ENCODE results near the gene DGKB.

DGKB gene

DNA sequence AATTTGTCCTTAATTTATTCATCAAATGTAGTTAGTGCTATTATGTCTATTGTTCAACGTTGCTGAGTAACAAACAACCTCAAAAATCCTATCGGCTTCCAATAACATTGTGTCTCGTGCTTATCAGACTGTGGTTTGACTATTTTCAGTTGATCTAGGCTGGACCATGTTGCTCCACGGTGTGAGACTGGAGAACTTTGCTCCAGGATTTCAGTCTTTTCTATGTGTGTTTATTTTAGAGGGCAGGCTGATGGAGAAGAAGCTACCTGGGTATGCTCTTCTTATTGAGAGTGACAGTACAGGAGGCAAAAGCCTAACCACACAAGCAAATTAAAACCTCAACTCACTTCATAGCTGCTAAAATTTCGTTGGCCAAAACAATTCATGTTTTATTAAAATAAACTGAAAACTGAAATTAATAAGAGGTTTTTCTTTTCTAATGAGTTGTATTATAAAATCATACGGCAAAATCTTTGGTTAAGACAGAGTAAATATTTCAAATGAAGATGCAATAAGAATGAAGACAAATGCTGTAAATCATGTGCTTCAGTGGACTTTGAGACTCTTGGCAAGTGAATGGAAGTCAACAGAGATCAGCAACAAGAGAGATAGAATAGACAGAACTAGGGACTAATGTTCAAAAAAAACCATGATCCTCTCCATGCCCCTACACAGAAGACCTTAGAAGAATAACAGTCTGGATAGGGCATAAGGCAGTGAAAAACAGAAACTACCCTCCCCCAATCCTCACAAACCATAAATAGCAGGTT, 495.1 kb downstream of the DGKB start:
- Histone ChIP-seq H3K9ac (ENCODE audit: insufficient read length, low read depth) (no peak overlapping the region), H3K4me3 (ENCODE audit: insufficient read length, low read depth) (no peak overlapping the region), H3K27me3 (ENCODE audit: insufficient read depth, insufficient read length) (no peaks in the 10 kb centered on the region), H3K4me1 (ENCODE audit: insufficient read depth, insufficient read length) (no peaks in the 10 kb centered on the region), H3K36me3 (ENCODE audit: insufficient read depth, insufficient read length, low read length) (no peaks in the 10 kb centered on the region), H3K9me3 (ENCODE audit: insufficient read depth, low read length) (no peaks in the 10 kb centered on the region)
- no peak for TF ChIP-seq SUZ12 (IDR thresholded peaks at IDR 0.05; ENCODE audit: extremely low read depth, insufficient read depth, insufficient read length)
- no peak for TF ChIP-seq ZNF274 (IDR thresholded peaks at IDR 0.05; ENCODE audit: low read depth, low read length)
- TF ChIP-seq YY1 (IDR thresholded peaks at IDR 0.05; ENCODE audit: insufficient read depth, insufficient read length): no peak
- no peak for DNase-seq (ENCODE audit: low read depth, low spot score)

DNA sequence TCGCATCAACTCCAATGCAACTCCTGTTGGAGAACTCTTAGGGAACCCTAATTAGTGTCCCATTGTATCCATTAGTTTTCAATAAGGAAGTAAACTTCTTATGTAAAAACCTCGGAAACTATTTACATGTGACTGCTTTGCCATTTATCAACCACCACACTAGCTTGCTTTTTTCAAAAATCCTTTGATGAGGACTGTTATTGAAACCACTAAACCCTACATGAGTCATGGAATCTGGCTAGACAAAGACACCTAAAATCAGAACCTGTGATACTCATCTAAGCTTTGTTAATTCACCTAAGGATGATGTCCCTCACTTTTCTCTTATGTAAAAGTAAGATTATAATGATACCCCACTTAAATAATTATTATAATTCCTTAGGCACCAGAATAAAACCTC, 499.0 kb downstream of the DGKB start:
- DNase-seq (ENCODE audit: low read depth, low spot score): peak; percentile 6
- TF ChIP-seq SUZ12 (IDR thresholded peaks at IDR 0.05; ENCODE audit: extremely low read depth, insufficient read depth, insufficient read length) (no peak), ZNF274 (IDR thresholded peaks at IDR 0.05; ENCODE audit: low read depth, low read length) (no peak), YY1 (IDR thresholded peaks at IDR 0.05; ENCODE audit: insufficient read depth, insufficient read length) (no peak)
- no peaks in the 10 kb centered on the region for H3K9me3 ChIP-seq (ENCODE audit: insufficient read depth, low read length)
- H3K4me3 ChIP-seq (ENCODE audit: insufficient read length, low read depth): no peak overlapping the region
- H3K9ac ChIP-seq (ENCODE audit: insufficient read length, low read depth): no peak overlapping the region
- H3K36me3 ChIP-seq (ENCODE audit: insufficient read depth, insufficient read length, low read length): no peaks in the 10 kb centered on the region
- no peaks in the 10 kb centered on the region for H3K27me3 ChIP-seq (ENCODE audit: insufficient read depth, insufficient read length)
- H3K4me1 ChIP-seq (ENCODE audit: insufficient read depth, insufficient read length): no peaks in the 10 kb centered on the region

DNA sequence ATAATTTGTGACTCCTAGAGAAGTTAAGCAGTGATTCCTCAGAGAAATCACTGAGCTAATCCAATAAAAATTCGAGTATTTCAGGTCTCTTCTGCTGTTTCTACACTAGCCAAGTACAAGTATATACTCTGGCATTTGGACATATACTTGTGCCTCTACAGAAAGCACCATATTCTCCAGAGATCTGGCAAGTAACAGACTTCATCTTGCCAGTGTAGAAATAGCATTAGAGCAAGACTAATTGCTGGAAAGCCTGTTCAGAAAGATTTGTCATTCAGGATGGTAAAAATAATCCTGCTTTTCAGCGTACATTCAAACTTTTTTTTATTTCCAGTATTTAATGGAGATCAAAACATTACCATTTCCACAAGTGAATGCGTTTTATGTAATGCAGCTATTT, 502.3 kb downstream of the DGKB start:
- H3K27me3 ChIP-seq (ENCODE audit: insufficient read depth, insufficient read length): no peaks in the 10 kb centered on the region
- DNase-seq (ENCODE audit: low read depth, low spot score): no peak
- no peak overlapping the region for H3K9ac ChIP-seq (ENCODE audit: insufficient read length, low read depth)
- no peak for TF ChIP-seq ZNF274 (IDR thresholded peaks at IDR 0.05; ENCODE audit: low read depth, low read length)
- TF ChIP-seq SUZ12 (IDR thresholded peaks at IDR 0.05; ENCODE audit: extremely low read depth, insufficient read depth, insufficient read length): no peak
- no peak for TF ChIP-seq YY1 (IDR thresholded peaks at IDR 0.05; ENCODE audit: insufficient read depth, insufficient read length)
- H3K36me3 ChIP-seq (ENCODE audit: insufficient read depth, insufficient read length, low read length): no peaks in the 10 kb centered on the region
- H3K4me1 ChIP-seq (ENCODE audit: insufficient read depth, insufficient read length): no peaks in the 10 kb centered on the region
- no peaks in the 10 kb centered on the region for H3K9me3 ChIP-seq (ENCODE audit: insufficient read depth, low read length)
- H3K4me3 ChIP-seq (ENCODE audit: insufficient read length, low read depth): no peak overlapping the region

DNA sequence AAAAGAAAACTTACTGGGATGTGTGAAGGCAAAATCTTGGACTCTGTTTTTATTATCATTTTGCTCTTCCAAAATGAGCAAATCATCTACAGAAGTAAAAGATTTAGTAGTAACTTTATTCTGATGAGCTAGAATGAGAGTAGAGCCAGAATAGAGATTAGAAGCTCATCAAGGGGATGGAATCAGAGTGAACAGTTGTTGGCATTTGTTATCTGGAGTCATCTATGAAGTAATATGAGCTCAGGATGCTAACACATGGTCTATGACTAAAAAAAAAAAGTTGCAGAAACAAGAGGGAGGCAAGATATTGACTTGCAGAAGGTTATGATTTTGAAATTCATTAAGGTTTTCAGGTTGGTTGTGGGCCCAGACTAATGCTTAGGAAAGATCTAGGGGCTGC, 504.0 kb downstream of the DGKB start:
- no peak for DNase-seq (ENCODE audit: low read depth, low spot score)
- Histone ChIP-seq H3K4me1 (ENCODE audit: insufficient read depth, insufficient read length) (no peaks in the 10 kb centered on the region), H3K9me3 (ENCODE audit: insufficient read depth, low read length) (no peaks in the 10 kb centered on the region), H3K4me3 (ENCODE audit: insufficient read length, low read depth) (no peak overlapping the region), H3K36me3 (ENCODE audit: insufficient read depth, insufficient read length, low read length) (no peaks in the 10 kb centered on the region), H3K27me3 (ENCODE audit: insufficient read depth, insufficient read length) (no peaks in the 10 kb centered on the region), H3K9ac (ENCODE audit: insufficient read length, low read depth) (no peak overlapping the region)
- TF ChIP-seq SUZ12 (IDR thresholded peaks at IDR 0.05; ENCODE audit: extremely low read depth, insufficient read depth, insufficient read length): no peak
- no peak for TF ChIP-seq ZNF274 (IDR thresholded peaks at IDR 0.05; ENCODE audit: low read depth, low read length)
- no peak for TF ChIP-seq YY1 (IDR thresholded peaks at IDR 0.05; ENCODE audit: insufficient read depth, insufficient read length)

DNA sequence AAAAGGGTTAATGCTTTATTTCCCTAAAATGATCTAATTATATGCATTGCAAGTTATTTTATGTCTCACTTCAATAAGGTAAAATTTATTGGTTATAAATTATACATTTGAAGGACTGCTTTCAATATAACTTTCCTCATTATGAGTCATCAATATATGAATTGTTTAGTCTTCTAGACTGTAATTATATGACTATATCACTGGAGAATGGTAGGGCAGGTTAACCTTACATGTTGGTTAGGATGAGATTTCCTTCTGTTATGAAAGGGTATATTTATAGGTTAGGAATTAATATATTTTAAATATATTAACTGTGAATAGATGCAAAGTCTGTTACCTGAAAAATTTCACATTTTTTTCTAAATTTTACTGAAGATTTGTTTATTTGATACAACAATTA, 506.7 kb downstream of the DGKB start:
- TF ChIP-seq YY1 (IDR thresholded peaks at IDR 0.05; ENCODE audit: insufficient read depth, insufficient read length) (no peak), ZNF274 (IDR thresholded peaks at IDR 0.05; ENCODE audit: low read depth, low read length) (no peak), SUZ12 (IDR thresholded peaks at IDR 0.05; ENCODE audit: extremely low read depth, insufficient read depth, insufficient read length) (no peak)
- Histone ChIP-seq H3K9me3 (ENCODE audit: insufficient read depth, low read length) (no peaks in the 10 kb centered on the region), H3K9ac (ENCODE audit: insufficient read length, low read depth) (no peak overlapping the region), H3K27me3 (ENCODE audit: insufficient read depth, insufficient read length) (no peaks in the 10 kb centered on the region), H3K4me1 (ENCODE audit: insufficient read depth, insufficient read length) (no peaks in the 10 kb centered on the region), H3K36me3 (ENCODE audit: insufficient read depth, insufficient read length, low read length) (no peaks in the 10 kb centered on the region), H3K4me3 (ENCODE audit: insufficient read length, low read depth) (no peak overlapping the region)
- DNase-seq (ENCODE audit: low read depth, low spot score): no peak

DNA sequence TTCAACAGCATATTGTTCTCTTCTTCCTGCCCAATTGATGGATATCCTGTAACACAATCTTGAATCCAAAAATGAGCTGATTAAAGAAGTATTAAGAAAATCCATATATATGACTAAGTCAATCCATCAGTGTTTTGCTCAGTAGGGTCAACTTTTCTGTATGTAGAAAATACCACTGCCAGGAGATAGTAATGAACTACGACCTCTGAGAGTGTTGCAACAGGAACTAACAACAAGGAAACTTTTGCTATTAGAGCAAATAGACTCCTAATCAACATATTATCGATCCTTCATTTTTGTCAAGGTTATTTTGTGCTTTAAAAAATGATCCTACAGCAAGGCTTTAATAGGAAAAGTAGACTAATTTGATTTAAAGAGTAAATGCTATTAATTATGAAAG, 507.8 kb downstream of the DGKB start:
- Histone ChIP-seq H3K9me3 (ENCODE audit: insufficient read depth, low read length) (no peaks in the 10 kb centered on the region), H3K36me3 (ENCODE audit: insufficient read depth, insufficient read length, low read length) (no peaks in the 10 kb centered on the region), H3K27me3 (ENCODE audit: insufficient read depth, insufficient read length) (no peaks in the 10 kb centered on the region), H3K4me1 (ENCODE audit: insufficient read depth, insufficient read length) (no peaks in the 10 kb centered on the region), H3K9ac (ENCODE audit: insufficient read length, low read depth) (no peak overlapping the region), H3K4me3 (ENCODE audit: insufficient read length, low read depth) (no peak overlapping the region)
- TF ChIP-seq ZNF274 (IDR thresholded peaks at IDR 0.05; ENCODE audit: low read depth, low read length): no peak
- no peak for TF ChIP-seq YY1 (IDR thresholded peaks at IDR 0.05; ENCODE audit: insufficient read depth, insufficient read length)
- TF ChIP-seq SUZ12 (IDR thresholded peaks at IDR 0.05; ENCODE audit: extremely low read depth, insufficient read depth, insufficient read length): no peak
- no peak for DNase-seq (ENCODE audit: low read depth, low spot score)

DNA sequence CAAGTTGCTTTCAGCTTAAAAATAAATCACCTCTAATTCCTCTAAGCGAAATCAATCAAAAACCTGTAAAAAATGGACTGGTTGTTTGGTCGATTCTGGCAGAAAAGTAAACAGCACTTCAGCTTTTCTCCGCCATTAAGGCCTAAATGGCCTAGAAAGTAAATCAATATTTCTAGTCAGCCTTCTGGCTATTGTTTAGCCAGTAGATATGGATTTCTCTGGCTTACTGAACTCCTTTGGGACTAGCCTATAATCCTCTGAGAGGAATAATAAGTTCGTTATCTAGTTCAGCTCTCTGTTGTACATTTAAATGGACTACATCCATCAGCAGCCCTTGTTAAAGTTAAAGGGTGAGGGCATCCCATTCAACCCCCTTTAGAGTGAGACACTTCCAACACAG, 513.0 kb downstream of the DGKB start:
- no peaks in the 10 kb centered on the region for H3K36me3 ChIP-seq (ENCODE audit: insufficient read depth, insufficient read length, low read length)
- H3K9ac ChIP-seq (ENCODE audit: insufficient read length, low read depth): no peak overlapping the region
- TF ChIP-seq ZNF274 (IDR thresholded peaks at IDR 0.05; ENCODE audit: low read depth, low read length) (no peak), YY1 (IDR thresholded peaks at IDR 0.05; ENCODE audit: insufficient read depth, insufficient read length) (no peak)
- no peaks in the 10 kb centered on the region for H3K27me3 ChIP-seq (ENCODE audit: insufficient read depth, insufficient read length)
- no peak overlapping the region for H3K4me3 ChIP-seq (ENCODE audit: insufficient read length, low read depth)
- no peaks in the 10 kb centered on the region for H3K9me3 ChIP-seq (ENCODE audit: insufficient read depth, low read length)
- no peak for DNase-seq (ENCODE audit: low read depth, low spot score)
- no peaks in the 10 kb centered on the region for H3K4me1 ChIP-seq (ENCODE audit: insufficient read depth, insufficient read length)

Measured in NT2/D1 (cell line).